PC-3 (cell line): ENCODE measurements around the gene SLC15A2.

ENCODE experiments used
- EZH2 ChIP-seq: fragments of 300-600 bp; sonication (generic); IDR thresholded peaks from one replicate; pipeline ENCODE4 v1.6.1; 2017; ENCODE audit warnings: antibody characterized with exemption, mild to moderate bottlenecking, low read length; ENCODE audit not compliant: unreplicated experiment
- EZH2phosphoT487 ChIP-seq: fragments of 300-600 bp; sonication (generic); IDR thresholded peaks from 2 replicates; pipeline ENCODE4 v1.6.1; 2018; ENCODE audit warnings: mild to moderate bottlenecking, antibody characterized with exemption, low read length, borderline replicate concordance
- TF ChIP-seq, protein P1 (sequence below): fragments of 300-600 bp; sonication (generic); conservative IDR thresholded peaks from 2 replicates; pipeline ENCODE4 v1.5.1; 2017; ENCODE audit warnings: antibody characterized with exemption, low read depth, mild to moderate bottlenecking, low read length

DNA sequence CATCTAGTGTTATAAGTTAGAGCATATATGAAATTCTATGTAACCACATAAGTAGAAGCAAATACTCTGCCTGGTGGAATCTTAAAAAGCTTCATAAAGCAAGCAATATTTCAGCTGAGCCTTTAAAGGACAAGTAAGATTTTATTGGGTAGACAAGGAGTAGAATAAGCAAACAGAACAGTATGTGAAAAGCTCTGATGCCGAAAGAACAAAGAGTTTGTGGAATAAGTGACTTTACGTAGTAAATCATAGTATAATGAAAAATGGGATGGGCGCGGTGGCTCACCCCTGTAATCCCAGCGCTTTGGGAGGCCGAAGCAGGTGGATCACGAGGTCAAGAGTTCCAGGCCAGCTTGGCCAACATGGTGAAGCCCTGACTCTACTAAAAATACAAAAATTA lies 49.3 kb upstream of the SLC15A2 start:
- TF ChIP-seq, protein P1, sequence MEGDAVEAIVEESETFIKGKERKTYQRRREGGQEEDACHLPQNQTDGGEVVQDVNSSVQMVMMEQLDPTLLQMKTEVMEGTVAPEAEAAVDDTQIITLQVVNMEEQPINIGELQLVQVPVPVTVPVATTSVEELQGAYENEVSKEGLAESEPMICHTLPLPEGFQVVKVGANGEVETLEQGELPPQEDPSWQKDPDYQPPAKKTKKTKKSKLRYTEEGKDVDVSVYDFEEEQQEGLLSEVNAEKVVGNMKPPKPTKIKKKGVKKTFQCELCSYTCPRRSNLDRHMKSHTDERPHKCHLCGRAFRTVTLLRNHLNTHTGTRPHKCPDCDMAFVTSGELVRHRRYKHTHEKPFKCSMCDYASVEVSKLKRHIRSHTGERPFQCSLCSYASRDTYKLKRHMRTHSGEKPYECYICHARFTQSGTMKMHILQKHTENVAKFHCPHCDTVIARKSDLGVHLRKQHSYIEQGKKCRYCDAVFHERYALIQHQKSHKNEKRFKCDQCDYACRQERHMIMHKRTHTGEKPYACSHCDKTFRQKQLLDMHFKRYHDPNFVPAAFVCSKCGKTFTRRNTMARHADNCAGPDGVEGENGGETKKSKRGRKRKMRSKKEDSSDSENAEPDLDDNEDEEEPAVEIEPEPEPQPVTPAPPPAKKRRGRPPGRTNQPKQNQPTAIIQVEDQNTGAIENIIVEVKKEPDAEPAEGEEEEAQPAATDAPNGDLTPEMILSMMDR, result no peak
- TF ChIP-seq EZH2, result no peak
- TF ChIP-seq EZH2phosphoT487, result no peak
